SU-DHL-6 (cell line): ENCODE results near the gene MAML2.

ENCODE experiments used
- EZH2phosphoT487 ChIP-seq: fragments of 200-600 bp; sonication (generic), shearing (Covaris generic); conservative IDR thresholded peaks from 2 replicates; pipeline ENCODE4 v1.6.1; 2018; ENCODE audit warnings: mild to moderate bottlenecking, antibody characterized with exemption, low read length, moderate library complexity, mixed read lengths
- TF ChIP-seq, protein P1 (sequence below): fragments of 200-600 bp; sonication (generic); IDR thresholded peaks from one replicate; pipeline ENCODE4 v1.5.1; 2017; ENCODE audit warnings: antibody characterized with exemption, mild to moderate bottlenecking, low read length, moderate library complexity; ENCODE audit not compliant: insufficient read depth, poor library complexity, severe bottlenecking

DNA sequence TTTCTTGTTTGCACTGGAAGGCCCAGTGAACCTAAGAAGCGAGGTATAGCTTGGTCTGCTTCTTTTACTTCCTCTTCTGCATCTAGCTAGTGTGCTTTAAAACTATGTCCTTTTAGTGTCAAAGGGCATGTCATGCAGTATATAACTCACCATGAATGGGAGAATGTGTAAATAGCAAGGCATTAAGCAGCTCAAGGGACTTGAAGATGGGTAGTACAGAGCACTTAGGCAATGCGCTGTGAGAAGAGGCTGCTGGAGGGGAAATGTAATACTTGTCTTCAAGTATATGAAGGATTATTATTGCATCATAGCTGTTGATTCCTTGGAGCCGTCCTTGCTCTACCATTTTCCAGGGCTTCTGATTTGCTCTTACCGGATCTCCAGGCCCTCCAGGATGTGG, 7.6 kb downstream of the MAML2 start:
- TF ChIP-seq, protein P1, sequence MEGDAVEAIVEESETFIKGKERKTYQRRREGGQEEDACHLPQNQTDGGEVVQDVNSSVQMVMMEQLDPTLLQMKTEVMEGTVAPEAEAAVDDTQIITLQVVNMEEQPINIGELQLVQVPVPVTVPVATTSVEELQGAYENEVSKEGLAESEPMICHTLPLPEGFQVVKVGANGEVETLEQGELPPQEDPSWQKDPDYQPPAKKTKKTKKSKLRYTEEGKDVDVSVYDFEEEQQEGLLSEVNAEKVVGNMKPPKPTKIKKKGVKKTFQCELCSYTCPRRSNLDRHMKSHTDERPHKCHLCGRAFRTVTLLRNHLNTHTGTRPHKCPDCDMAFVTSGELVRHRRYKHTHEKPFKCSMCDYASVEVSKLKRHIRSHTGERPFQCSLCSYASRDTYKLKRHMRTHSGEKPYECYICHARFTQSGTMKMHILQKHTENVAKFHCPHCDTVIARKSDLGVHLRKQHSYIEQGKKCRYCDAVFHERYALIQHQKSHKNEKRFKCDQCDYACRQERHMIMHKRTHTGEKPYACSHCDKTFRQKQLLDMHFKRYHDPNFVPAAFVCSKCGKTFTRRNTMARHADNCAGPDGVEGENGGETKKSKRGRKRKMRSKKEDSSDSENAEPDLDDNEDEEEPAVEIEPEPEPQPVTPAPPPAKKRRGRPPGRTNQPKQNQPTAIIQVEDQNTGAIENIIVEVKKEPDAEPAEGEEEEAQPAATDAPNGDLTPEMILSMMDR, result no peak
- TF ChIP-seq EZH2phosphoT487, result no peak
